Measurements from ENCODE around the gene CD300LD.

CD300LD gene

GRCh38 chr17:74543891-74544760 is 48.0 kb downstream of the CD300LD start:
- DNase-seq (ENCODE audit: low read depth): no peak

GRCh38 chr17:74543406-74543805 is 48.7 kb downstream of the CD300LD start:
- DNase-seq (ENCODE audit: low read depth): no peak

- DNase-seq (ENCODE audit: low read depth): no peak
These were observed 49.2 kb downstream of the CD300LD start for GRCh38 chr17:74542727-74543383.

- no peak for DNase-seq (ENCODE audit: low read depth)
These were observed 49.9 kb downstream of the CD300LD start for GRCh38 chr17:74542166-74542565.

GRCh38 chr17:74541176-74542111 is 50.6 kb downstream of the CD300LD start:
- DNase-seq (ENCODE audit: low read depth): no peak

- DNase-seq (ENCODE audit: low read depth): no peak
These were observed 52.7 kb downstream of the CD300LD start for GRCh38 chr17:74539281-74539820.

- DNase-seq (ENCODE audit: low read depth): no peak
These were observed 55.2 kb downstream of the CD300LD start for GRCh38 chr17:74536890-74537289.

- DNase-seq (ENCODE audit: low read depth): no peak
These were observed 60.0 kb downstream of the CD300LD start for GRCh38 chr17:74532115-74532514.

GRCh38 chr17:74531231-74531761 is 60.8 kb downstream of the CD300LD start, which contains the start of gene CD300LB:
TSS of gene CD300LB (minus strand) at chr17:74531475. CDS start at chr17:74531350, 125 bp downstream.
- DNase-seq (ENCODE audit: low read depth): no peak

- no peak for DNase-seq (ENCODE audit: low read depth)
These were observed 61.3 kb downstream of the CD300LD start for GRCh38 chr17:74530831-74531150.
